DOHH2 (cell line): ENCODE measurements around the gene RTN3.

ENCODE experiments used
- CTCF ChIP-seq: fragments of 200-600 bp; sonication (generic); IDR thresholded peaks from one replicate; pipeline ENCODE4 v1.5.1; 2014; ENCODE audit warnings: antibody characterized with exemption, mild to moderate bottlenecking, low read depth, low read length; ENCODE audit not compliant: poor library complexity, severe bottlenecking
- EZH2phosphoT487 ChIP-seq: fragments of 200-600 bp; sonication (generic); IDR thresholded peaks from 2 replicates; pipeline ENCODE4 v1.6.1; 2017; ENCODE audit warnings: borderline replicate concordance, mild to moderate bottlenecking, antibody characterized with exemption, low read length, moderate library complexity, mixed read lengths

- TF ChIP-seq CTCF (no peak), EZH2phosphoT487 (no peak)
Observed at GRCh38 chr11:63670096-63670432, 11.2 kb upstream of the RTN3 start.
